SK-N-SH (cell line): Measurements from ENCODE around the gene TEP1.

Source experiments
- RAD21 ChIP-seq: IDR thresholded peaks from 2 replicates; pipeline ENCODE4 v1.6.1; 2012; ENCODE audit warnings: mild to moderate bottlenecking, low read length
- RFX5 ChIP-seq: IDR thresholded peaks from 2 replicates; pipeline ENCODE4 v1.6.1; 2012; ENCODE audit warnings: mild to moderate bottlenecking, improper control_type of control experiment, low read length
- TF ChIP-seq, protein P1 (sequence below): IDR thresholded peaks from 2 replicates; pipeline ENCODE4 v1.6.1; 2012; ENCODE audit warnings: mild to moderate bottlenecking, low read depth, low read length, moderate library complexity
- TF ChIP-seq, protein P2 (sequence below): fragments of 200-600 bp; sonication (generic); IDR thresholded peaks from 2 replicates; pipeline ENCODE4 v1.6.1; 2017; ENCODE audit warnings: antibody characterized with exemption, mild to moderate bottlenecking, moderate library complexity

GRCh38 chr14:20412411-20412810, 890 bp downstream of the TEP1 start:
- TF ChIP-seq RAD21 = no peak
- TF ChIP-seq, protein P1, sequence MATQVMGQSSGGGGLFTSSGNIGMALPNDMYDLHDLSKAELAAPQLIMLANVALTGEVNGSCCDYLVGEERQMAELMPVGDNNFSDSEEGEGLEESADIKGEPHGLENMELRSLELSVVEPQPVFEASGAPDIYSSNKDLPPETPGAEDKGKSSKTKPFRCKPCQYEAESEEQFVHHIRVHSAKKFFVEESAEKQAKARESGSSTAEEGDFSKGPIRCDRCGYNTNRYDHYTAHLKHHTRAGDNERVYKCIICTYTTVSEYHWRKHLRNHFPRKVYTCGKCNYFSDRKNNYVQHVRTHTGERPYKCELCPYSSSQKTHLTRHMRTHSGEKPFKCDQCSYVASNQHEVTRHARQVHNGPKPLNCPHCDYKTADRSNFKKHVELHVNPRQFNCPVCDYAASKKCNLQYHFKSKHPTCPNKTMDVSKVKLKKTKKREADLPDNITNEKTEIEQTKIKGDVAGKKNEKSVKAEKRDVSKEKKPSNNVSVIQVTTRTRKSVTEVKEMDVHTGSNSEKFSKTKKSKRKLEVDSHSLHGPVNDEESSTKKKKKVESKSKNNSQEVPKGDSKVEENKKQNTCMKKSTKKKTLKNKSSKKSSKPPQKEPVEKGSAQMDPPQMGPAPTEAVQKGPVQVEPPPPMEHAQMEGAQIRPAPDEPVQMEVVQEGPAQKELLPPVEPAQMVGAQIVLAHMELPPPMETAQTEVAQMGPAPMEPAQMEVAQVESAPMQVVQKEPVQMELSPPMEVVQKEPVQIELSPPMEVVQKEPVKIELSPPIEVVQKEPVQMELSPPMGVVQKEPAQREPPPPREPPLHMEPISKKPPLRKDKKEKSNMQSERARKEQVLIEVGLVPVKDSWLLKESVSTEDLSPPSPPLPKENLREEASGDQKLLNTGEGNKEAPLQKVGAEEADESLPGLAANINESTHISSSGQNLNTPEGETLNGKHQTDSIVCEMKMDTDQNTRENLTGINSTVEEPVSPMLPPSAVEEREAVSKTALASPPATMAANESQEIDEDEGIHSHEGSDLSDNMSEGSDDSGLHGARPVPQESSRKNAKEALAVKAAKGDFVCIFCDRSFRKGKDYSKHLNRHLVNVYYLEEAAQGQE = no peak
- no peak for TF ChIP-seq RFX5
- TF ChIP-seq, protein P2, sequence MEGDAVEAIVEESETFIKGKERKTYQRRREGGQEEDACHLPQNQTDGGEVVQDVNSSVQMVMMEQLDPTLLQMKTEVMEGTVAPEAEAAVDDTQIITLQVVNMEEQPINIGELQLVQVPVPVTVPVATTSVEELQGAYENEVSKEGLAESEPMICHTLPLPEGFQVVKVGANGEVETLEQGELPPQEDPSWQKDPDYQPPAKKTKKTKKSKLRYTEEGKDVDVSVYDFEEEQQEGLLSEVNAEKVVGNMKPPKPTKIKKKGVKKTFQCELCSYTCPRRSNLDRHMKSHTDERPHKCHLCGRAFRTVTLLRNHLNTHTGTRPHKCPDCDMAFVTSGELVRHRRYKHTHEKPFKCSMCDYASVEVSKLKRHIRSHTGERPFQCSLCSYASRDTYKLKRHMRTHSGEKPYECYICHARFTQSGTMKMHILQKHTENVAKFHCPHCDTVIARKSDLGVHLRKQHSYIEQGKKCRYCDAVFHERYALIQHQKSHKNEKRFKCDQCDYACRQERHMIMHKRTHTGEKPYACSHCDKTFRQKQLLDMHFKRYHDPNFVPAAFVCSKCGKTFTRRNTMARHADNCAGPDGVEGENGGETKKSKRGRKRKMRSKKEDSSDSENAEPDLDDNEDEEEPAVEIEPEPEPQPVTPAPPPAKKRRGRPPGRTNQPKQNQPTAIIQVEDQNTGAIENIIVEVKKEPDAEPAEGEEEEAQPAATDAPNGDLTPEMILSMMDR = no peak
